Mesenchymal stem cell (in vitro differentiated cells and primary cell): ENCODE data around the gene JAKMIP1.
A peak's percentile ranks its signal among the peaks of the same experiment; 100 is the strongest.

Experiments used
- DNase-seq: peaks from one replicate; pipeline ENCODE4 v3.0.0-alpha.2; 2013
- H2AFZ ChIP-seq: one replicate; pipeline ENCODE4 v1.6.1; 2013; ENCODE audit warnings: low read depth, mild to moderate bottlenecking, control low read depth, inconsistent platforms, low read length, moderate library complexity
- H2AK5ac ChIP-seq: 2 replicates; pipeline ENCODE4 v1.6.1; 2013; ENCODE audit warnings: low read length, moderate library complexity, mild to moderate bottlenecking, inconsistent platforms; ENCODE audit not compliant: severe bottlenecking
- H2BK120ac ChIP-seq: one replicate; pipeline ENCODE4 v1.6.1; 2013; ENCODE audit warnings: low read depth, mild to moderate bottlenecking, inconsistent platforms, low read length, moderate library complexity
- H2BK12ac ChIP-seq, 2 experiments: one replicate each; pipeline ENCODE4 v1.6.1; 2013; ENCODE audit warnings: inconsistent platforms in 2 of 2, low read length in 2 of 2, mild to moderate bottlenecking in 2 of 2, moderate library complexity in 2 of 2, control low read depth in 1 of 2
- H2BK15ac ChIP-seq: one replicate; pipeline ENCODE4 v1.6.1; 2013; ENCODE audit warnings: mild to moderate bottlenecking, low read depth, inconsistent platforms; ENCODE audit not compliant: poor library complexity, severe bottlenecking
- H2BK5ac ChIP-seq: 2 replicates; pipeline ENCODE4 v1.6.1; 2013; ENCODE audit warnings: low read depth, mild to moderate bottlenecking, low read length, control low read depth, inconsistent platforms; ENCODE audit not compliant: poor library complexity, severe bottlenecking
- H3K14ac ChIP-seq, 2 experiments: one replicate each; pipeline ENCODE4 v1.6.1; 2013; ENCODE audit warnings: inconsistent platforms in 2 of 2, low read length in 2 of 2, control low read depth in 1 of 2, mild to moderate bottlenecking in 1 of 2, moderate library complexity in 1 of 2
- H3K18ac ChIP-seq, 2 experiments: one replicate each; pipeline ENCODE4 v1.6.1; 2013; ENCODE audit warnings: inconsistent platforms in 2 of 2, low read length in 2 of 2, control low read depth in 1 of 2, low read depth in 1 of 2, mild to moderate bottlenecking in 1 of 2
- H3K23ac ChIP-seq, 2 experiments: one replicate each; pipeline ENCODE4 v1.6.1; 2013; ENCODE audit warnings: inconsistent platforms in 2 of 2, low read length in 2 of 2, mild to moderate bottlenecking in 2 of 2, moderate library complexity in 2 of 2, control low read depth in 1 of 2
- H3K27ac ChIP-seq: 2 replicates; pipeline ENCODE4 v1.5.1; 2013; ENCODE audit warnings: mild to moderate bottlenecking, moderate library complexity, low read length, control low read depth, inconsistent platforms; ENCODE audit not compliant: poor library complexity, severe bottlenecking
- H3K27me3 ChIP-seq, 2 experiments: 2 replicates each; pipeline versions ENCODE4 v1.6.1 to v1.7.0; 2013; ENCODE audit warnings: low read length in 2 of 2, mild to moderate bottlenecking in 2 of 2, moderate library complexity in 2 of 2, control low read depth in 1 of 2, inconsistent platforms in 1 of 2; ENCODE audit not compliant: control insufficient read depth in 1 of 2, insufficient read depth in 1 of 2
- H3K36me3 ChIP-seq, 2 experiments: 2 replicates each; pipeline versions ENCODE4 v1.6.1 to v1.7.0; 2013; ENCODE audit warnings: low read length in 2 of 2, control low read depth in 1 of 2, inconsistent platforms in 1 of 2, low read depth in 1 of 2, mild to moderate bottlenecking in 1 of 2; ENCODE audit not compliant: insufficient read depth in 2 of 2, control insufficient read depth in 1 of 2
- H3K4ac ChIP-seq, 2 experiments: one replicate each; pipeline ENCODE4 v1.6.1; 2013; ENCODE audit warnings: inconsistent platforms in 2 of 2, low read length in 2 of 2, mild to moderate bottlenecking in 2 of 2, moderate library complexity in 2 of 2, control low read depth in 1 of 2, low read depth in 1 of 2
- H3K4me1 ChIP-seq: 2 replicates; pipeline ENCODE4 v1.6.1; 2013; ENCODE audit warnings: low read depth, low read length, control low read depth; ENCODE audit not compliant: control insufficient read depth, insufficient read depth
- H3K4me2 ChIP-seq: 2 replicates; pipeline ENCODE4 v1.6.1; 2013; ENCODE audit warnings: low read length, mild to moderate bottlenecking, inconsistent platforms; ENCODE audit not compliant: poor library complexity, severe bottlenecking
- H3K4me3 ChIP-seq, 2 experiments: 2 replicates each; pipeline versions ENCODE4 v1.5.1 to v1.7.0; 2013; ENCODE audit warnings: low read length in 2 of 2, mild to moderate bottlenecking in 2 of 2, control low read depth in 1 of 2, low read depth in 1 of 2; ENCODE audit not compliant: insufficient read depth in 1 of 2
- H3K79me1 ChIP-seq: replicated peaks from 2 replicates; pipeline ENCODE4 v1.6.1; 2013; ENCODE audit warnings: mild to moderate bottlenecking, control low read depth, low read length, inconsistent platforms; ENCODE audit not compliant: poor library complexity, severe bottlenecking
- H3K9ac ChIP-seq: 2 replicates; pipeline ENCODE4 v1.7.0; 2013; ENCODE audit warnings: mild to moderate bottlenecking, low read length, moderate library complexity
- H3K9me3 ChIP-seq: 2 replicates; pipeline ENCODE4 v1.7.0; 2013; ENCODE audit warnings: mild to moderate bottlenecking, low read length; ENCODE audit not compliant: control insufficient read depth
- H4K8ac ChIP-seq: one replicate; pipeline ENCODE4 v1.6.1; 2013; ENCODE audit warnings: inconsistent platforms, mild to moderate bottlenecking, low read length, moderate library complexity
- H4K91ac ChIP-seq: one replicate; pipeline ENCODE4 v1.6.1; 2013; ENCODE audit warnings: mild to moderate bottlenecking, low read length, inconsistent platforms
- WGBS: methylation state at CpG from one replicate; pipeline ENCODE4 v1.1.7; 2013; ENCODE audit warnings: mixed read lengths; 5-methylcytosine and 5-hydroxymethylcytosine counted together

The JAKMIP1 gene

DNA sequence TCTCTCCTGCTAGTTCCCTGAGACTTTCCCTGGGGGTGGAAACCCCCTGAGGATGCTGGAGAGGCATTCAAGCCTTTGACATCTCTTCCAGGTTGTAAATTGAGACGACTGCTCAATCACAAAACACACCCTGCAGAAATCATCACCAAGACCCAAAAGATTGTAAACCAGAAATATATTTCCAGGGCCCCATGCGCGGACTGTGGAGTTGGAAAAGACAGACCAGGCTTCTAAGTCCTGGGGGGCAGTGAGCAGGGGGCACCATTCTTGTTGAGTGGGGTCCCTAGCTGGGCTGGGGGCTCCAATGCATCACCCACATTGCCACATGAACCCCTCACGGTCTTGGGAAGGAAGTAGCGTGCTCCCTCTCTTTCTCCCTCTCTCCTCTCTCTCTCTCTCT lies 94.2 kb downstream of the JAKMIP1 start:
- H3K9ac ChIP-seq: no peak overlapping the region
- no peak overlapping the region for H3K4me2 ChIP-seq
- no peak overlapping the region for H2AK5ac ChIP-seq
- no peak for DNase-seq
- no peak overlapping the region for H2BK15ac ChIP-seq
- H2BK120ac ChIP-seq: no peak overlapping the region
- no peak overlapping the region for H3K14ac ChIP-seq
- peaks cover 0 to 53% of the 10 kb centered on the region in 2 experiments for H3K27me3 ChIP-seq
- H4K8ac ChIP-seq: no peak overlapping the region
- H4K91ac ChIP-seq: no peak overlapping the region
- no peak overlapping the region for H3K4me3 ChIP-seq
- no peak overlapping the region for H3K27ac ChIP-seq
- H3K23ac ChIP-seq: no peak overlapping the region
- H3K36me3 ChIP-seq: peaks cover 0 to 2% of the 10 kb centered on the region in 2 experiments
- WGBS: 79% methylated on average over 5 of the region's 5 CpGs
- no peaks in the 10 kb centered on the region for H3K4me1 ChIP-seq
- H3K4ac ChIP-seq: no peak overlapping the region
- no peaks in the 10 kb centered on the region for H3K9me3 ChIP-seq
- no peak overlapping the region for H3K18ac ChIP-seq
- no peak overlapping the region for H2BK12ac ChIP-seq
- H2BK5ac ChIP-seq: no peak overlapping the region
- H2AFZ ChIP-seq: no peak overlapping the region
- no peaks in the 10 kb centered on the region for H3K79me1 ChIP-seq

DNA sequence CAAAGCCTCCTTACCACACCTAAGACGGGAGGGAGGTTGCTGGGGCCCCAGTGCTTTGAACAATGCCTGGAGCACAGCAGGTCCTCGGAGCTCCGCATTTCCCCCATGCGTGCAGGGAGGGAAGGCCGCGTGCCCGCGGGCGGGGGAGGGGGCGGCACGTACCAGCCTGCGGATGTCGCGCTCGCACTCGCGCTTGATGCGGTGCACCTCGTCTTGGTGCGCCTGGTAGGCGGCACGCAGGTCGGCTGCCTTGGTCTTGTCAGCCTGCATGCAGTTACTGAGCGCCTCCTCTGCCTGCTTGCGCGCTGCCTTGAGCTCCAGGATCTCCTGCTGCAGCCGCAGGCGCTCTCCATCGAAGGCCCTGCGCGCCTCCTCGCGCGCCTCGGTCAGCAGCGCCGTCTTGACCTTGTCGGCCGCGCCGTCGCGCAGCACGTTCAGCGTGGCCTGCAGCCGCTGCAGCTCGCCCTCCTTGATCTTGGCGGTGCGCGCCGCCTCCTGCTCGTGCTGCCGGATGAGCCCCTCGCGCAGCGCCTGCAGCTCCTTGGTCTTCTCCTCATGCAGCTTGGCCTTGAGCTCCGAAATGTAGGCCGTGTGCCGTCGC lies 94.9 kb downstream of the JAKMIP1 start:
- Histone ChIP-seq H3K4me1 (no peaks in the 10 kb centered on the region), H3K27ac (no peak overlapping the region), H3K14ac (no peak overlapping the region), H2BK12ac (no peak overlapping the region), H3K4me2 (no peak overlapping the region), H2BK15ac (no peak overlapping the region), H3K79me1 (no peaks in the 10 kb centered on the region), H4K91ac (no peak overlapping the region), H2AK5ac (no peak overlapping the region), H2BK120ac (no peak overlapping the region), H3K18ac (no peak overlapping the region), H3K4me3 (peak overlapping the region in 1 of 2 experiments; percentile 8), H3K27me3 (peaks cover 0 to 51% of the 10 kb centered on the region in 2 experiments), H3K4ac (no peak overlapping the region), H3K23ac (peak overlapping the region in 1 of 2 experiments; percentile 17), H2BK5ac (no peak overlapping the region), H3K9ac (no peak overlapping the region), H3K9me3 (no peaks in the 10 kb centered on the region), H3K36me3 (peaks cover 0 to 2% of the 10 kb centered on the region in 2 experiments), H4K8ac (no peak overlapping the region), H2AFZ (no peak overlapping the region)
- WGBS: 59% methylated on average over 60 of the region's 60 CpGs
- DNase-seq: no peak

DNA sequence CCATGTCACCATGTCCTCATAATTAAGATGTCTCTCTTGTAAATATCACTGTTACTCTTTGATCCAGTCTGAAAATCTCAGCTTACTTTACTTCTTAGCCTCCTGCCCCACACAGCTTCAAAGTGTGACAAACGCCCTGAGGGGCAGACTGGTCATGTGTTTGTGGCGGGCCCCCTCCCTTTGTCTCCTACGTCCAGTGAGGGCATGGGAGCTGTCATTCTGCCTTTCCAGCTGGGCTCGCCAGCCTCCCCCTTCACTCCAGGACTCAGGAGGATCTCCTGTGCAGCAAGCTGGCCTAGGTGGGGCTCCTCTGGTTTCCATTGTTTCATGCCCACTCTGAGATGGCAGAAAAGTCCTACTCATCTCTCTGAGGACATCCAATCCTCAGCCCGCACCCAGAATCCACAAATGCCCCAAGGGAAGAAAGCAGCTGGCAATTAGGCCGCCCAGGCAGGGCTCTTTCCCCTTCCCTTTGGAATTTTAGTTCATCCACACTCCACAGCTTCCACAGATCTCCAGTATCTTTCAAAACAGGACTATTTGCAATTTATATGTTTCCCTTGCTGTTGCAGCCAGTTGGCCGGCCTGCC lies 95.7 kb downstream of the JAKMIP1 start:
- 60% methylated on average over 7 of the region's 7 CpGs for WGBS
- no peak overlapping the region for H3K9ac ChIP-seq
- no peak for DNase-seq

DNA sequence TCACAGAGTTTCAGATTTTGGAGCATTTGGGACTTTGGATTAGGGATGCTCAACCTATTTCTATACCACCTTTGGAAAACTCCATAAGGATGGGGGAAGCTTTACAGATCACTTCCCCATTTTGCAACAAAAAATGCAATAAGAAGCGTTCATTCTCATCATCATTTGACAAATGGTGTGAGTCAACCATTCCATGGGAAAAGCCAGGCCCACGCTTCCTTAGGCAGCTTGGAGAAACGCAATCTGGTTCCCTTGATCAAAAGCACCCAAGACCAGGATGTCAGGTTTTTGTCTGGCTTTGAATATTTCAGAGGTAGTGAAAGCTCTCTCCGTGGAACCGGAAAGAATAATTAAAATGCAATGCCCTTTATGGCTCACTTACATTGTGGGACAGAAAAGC lies 102.8 kb downstream of the JAKMIP1 start:
- no peak overlapping the region for H3K9ac ChIP-seq
- WGBS: 87% methylated on average over 5 of the region's 5 CpGs

More for the DNA sequence above, 95.7 kb downstream of the JAKMIP1 start:
- Histone ChIP-seq H2BK15ac (no peak overlapping the region), H3K4me1 (no peaks in the 10 kb centered on the region), H3K9me3 (no peaks in the 10 kb centered on the region), H2BK120ac (no peak overlapping the region), H4K91ac (no peak overlapping the region), H3K36me3 (peaks cover 0 to 2% of the 10 kb centered on the region in 2 experiments), H3K23ac (no peak overlapping the region), H3K4ac (no peak overlapping the region), H3K4me2 (no peak overlapping the region), H3K27ac (no peak overlapping the region), H3K4me3 (no peak overlapping the region), H4K8ac (no peak overlapping the region), H3K27me3 (peaks cover 0 to 43% of the 10 kb centered on the region in 2 experiments), H3K14ac (no peak overlapping the region), H3K79me1 (no peaks in the 10 kb centered on the region), H2AK5ac (no peak overlapping the region), H2AFZ (no peak overlapping the region), H3K18ac (no peak overlapping the region), H2BK12ac (no peak overlapping the region), H2BK5ac (no peak overlapping the region)

More for the DNA sequence above, 102.8 kb downstream of the JAKMIP1 start:
- Histone ChIP-seq H3K23ac (no peak overlapping the region), H3K4me1 (no peaks in the 10 kb centered on the region), H2BK120ac (no peak overlapping the region), H2AK5ac (no peak overlapping the region), H3K79me1 (no peaks in the 10 kb centered on the region), H4K8ac (no peak overlapping the region), H4K91ac (no peak overlapping the region), H3K4me3 (no peak overlapping the region), H2AFZ (no peak overlapping the region), H3K9me3 (no peaks in the 10 kb centered on the region), H3K27me3 (peaks cover 0 to 9% of the 10 kb centered on the region in 2 experiments), H2BK12ac (no peak overlapping the region), H3K18ac (no peak overlapping the region), H2BK5ac (no peak overlapping the region), H3K4me2 (no peak overlapping the region), H2BK15ac (no peak overlapping the region), H3K4ac (no peak overlapping the region), H3K27ac (no peak overlapping the region), H3K36me3 (no peaks in the 10 kb centered on the region), H3K14ac (no peak overlapping the region)
- no peak for DNase-seq
